Ovary (tissue), 3 donors: ENCODE measurements around the gene SLC9A9.

Experiments used
- POLR2A ChIP-seq: fragments of 450-650 bp; IDR thresholded peaks from one replicate; pipeline ENCODE4 v1.6.1; 2017; ENCODE audit warnings: antibody characterized with exemption, mild to moderate bottlenecking, moderate library complexity
- TF ChIP-seq, protein P1 (sequence below), 3 donors: fragments of 450-650 bp in 2 of 3; fragments of 200-600 bp in 1 of 3; IDR thresholded peaks; one replicate each; pipeline versions ENCODE4 v1.5.1 to v1.8.0; 2016 to 2022; ENCODE audit warnings: antibody characterized with exemption in 3 of 3, mild to moderate bottlenecking in 1 of 3
- donor health status: DM: no; HTN: no; CAD: no.

GRCh38 chr3:143410259-143410658 is 438.0 kb downstream of the SLC9A9 start:
- TF ChIP-seq, protein P1, sequence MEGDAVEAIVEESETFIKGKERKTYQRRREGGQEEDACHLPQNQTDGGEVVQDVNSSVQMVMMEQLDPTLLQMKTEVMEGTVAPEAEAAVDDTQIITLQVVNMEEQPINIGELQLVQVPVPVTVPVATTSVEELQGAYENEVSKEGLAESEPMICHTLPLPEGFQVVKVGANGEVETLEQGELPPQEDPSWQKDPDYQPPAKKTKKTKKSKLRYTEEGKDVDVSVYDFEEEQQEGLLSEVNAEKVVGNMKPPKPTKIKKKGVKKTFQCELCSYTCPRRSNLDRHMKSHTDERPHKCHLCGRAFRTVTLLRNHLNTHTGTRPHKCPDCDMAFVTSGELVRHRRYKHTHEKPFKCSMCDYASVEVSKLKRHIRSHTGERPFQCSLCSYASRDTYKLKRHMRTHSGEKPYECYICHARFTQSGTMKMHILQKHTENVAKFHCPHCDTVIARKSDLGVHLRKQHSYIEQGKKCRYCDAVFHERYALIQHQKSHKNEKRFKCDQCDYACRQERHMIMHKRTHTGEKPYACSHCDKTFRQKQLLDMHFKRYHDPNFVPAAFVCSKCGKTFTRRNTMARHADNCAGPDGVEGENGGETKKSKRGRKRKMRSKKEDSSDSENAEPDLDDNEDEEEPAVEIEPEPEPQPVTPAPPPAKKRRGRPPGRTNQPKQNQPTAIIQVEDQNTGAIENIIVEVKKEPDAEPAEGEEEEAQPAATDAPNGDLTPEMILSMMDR (IDR thresholded peaks at IDR 0.05): no peak
- no peak for TF ChIP-seq POLR2A
